Left ventricle myocardium inferior (tissue), 1 donor: ENCODE data around the gene CEP97. TPM values are rescaled to one million over a fixed set of nuclear protein-coding genes. Genes with fewer than 3 reads are reported as not detected.

Experiments used
- DNase-seq: peaks from one replicate; pipeline ENCODE4 v3.0.0-alpha.2; 2020
- H3K27ac ChIP-seq: fragments of 200-600 bp; replicated peaks from 2 replicates; pipeline ENCODE4 v1.8.0; 2021
- H3K27me3 ChIP-seq: fragments of 200-600 bp; 2 replicates; pipeline ENCODE4 v1.8.0; 2021; ENCODE audit warnings: low read depth
- H3K36me3 ChIP-seq: fragments of 200-600 bp; 2 replicates; pipeline ENCODE4 v1.8.0; 2021
- H3K4me1 ChIP-seq: fragments of 200-600 bp; 2 replicates; pipeline ENCODE4 v1.8.0; 2021
- H3K4me3 ChIP-seq: fragments of 200-600 bp; 2 replicates; pipeline ENCODE4 v1.8.0; 2021; ENCODE audit warnings: mild to moderate bottlenecking, moderate library complexity
- H3K9me3 ChIP-seq: fragments of 200-600 bp; replicated peaks from 2 replicates; pipeline ENCODE4 v1.8.0; 2021
- intact Hi-C: fragments of 100-400 bp; cut with micrococcal nuclease; formaldehyde crosslinking; loops from one replicate; pipeline ENCODE4 v1.11.0; 2022
- total RNA-seq: library from RNA; stranded (reverse); fragmentation: NEBNext Ultra II Directional; extraction: Animal tissue kit (Norgen Biotek cat#: 25700); gene quantifications from one replicate; pipeline ENCODE4 v1.2.1, GENCODE V29; 2021
- TF ChIP-seq, protein P1 (sequence below): fragments of 200-600 bp; IDR thresholded peaks from 2 replicates; pipeline ENCODE4 v1.8.0; 2021; ENCODE audit warnings: antibody characterized with exemption, mild to moderate bottlenecking, borderline replicate concordance
- donor health status: DM: no; HTN: yes; CAD: no; lungs with severe emphysema.

The CEP97 gene
- total RNA-seq, 1 donor from 2014 or later = 5.9 TPM

DNA sequence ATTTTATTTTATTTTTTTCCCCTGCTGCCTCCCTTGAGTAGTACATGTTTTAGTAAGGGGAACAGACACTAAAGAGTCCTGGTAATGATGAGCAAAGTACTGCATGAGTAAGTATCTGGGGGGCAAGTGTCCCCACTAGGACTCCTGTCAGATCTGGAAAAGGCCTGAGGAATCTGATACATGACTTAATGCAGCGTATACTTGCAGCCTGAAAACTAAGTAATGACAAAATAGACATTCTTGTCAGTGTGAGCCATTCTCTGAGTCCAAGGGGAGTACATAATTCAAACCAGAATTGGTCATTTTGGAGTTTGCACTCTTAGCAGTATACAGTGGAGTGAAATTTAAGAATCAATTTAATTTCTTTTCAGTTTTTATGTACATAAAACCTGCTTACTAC, 82.1 kb downstream of the CEP97 start:
- no peak overlapping the region for H3K4me3 ChIP-seq
- H3K9me3 ChIP-seq = no peaks in the 10 kb centered on the region
- TF ChIP-seq, protein P1, sequence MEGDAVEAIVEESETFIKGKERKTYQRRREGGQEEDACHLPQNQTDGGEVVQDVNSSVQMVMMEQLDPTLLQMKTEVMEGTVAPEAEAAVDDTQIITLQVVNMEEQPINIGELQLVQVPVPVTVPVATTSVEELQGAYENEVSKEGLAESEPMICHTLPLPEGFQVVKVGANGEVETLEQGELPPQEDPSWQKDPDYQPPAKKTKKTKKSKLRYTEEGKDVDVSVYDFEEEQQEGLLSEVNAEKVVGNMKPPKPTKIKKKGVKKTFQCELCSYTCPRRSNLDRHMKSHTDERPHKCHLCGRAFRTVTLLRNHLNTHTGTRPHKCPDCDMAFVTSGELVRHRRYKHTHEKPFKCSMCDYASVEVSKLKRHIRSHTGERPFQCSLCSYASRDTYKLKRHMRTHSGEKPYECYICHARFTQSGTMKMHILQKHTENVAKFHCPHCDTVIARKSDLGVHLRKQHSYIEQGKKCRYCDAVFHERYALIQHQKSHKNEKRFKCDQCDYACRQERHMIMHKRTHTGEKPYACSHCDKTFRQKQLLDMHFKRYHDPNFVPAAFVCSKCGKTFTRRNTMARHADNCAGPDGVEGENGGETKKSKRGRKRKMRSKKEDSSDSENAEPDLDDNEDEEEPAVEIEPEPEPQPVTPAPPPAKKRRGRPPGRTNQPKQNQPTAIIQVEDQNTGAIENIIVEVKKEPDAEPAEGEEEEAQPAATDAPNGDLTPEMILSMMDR = no peak

DNA sequence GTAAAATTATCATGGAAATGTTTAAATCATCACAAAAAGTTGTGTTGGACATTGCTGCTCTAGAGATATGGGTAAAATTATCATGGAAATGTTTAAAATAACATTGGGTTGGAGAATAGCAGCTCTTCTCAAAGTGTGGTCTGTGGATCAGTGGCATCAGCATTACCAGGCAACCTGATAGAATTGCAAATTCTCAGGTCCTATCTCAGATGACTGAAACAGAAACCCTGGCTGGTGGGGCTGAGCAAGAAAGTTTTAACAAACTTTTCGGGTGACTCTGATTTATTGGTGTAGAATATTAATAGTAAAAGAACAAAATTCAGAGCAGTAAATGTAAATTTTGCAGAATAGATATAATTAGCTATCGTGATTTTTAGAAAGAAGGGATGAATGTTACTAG, 83.5 kb downstream of the CEP97 start:
- TF ChIP-seq, protein P1 = no peak
- DNase-seq = no peak
- Histone ChIP-seq H3K9me3 (no peaks in the 10 kb centered on the region), H3K27ac (no peak overlapping the region), H3K27me3 (no peaks in the 10 kb centered on the region), H3K4me3 (no peak overlapping the region), H3K4me1 (peaks cover 36% of the 10 kb centered on the region), H3K36me3 (peaks cover 22% of the 10 kb centered on the region)
- intact Hi-C loops = no loop called here

More for the DNA sequence above, 82.1 kb downstream of the CEP97 start:
- Histone ChIP-seq H3K27me3 (no peaks in the 10 kb centered on the region), H3K4me1 (peaks cover 36% of the 10 kb centered on the region), H3K27ac (no peak overlapping the region), H3K36me3 (peaks cover 35% of the 10 kb centered on the region)
- intact Hi-C loops = no loop called here
- DNase-seq = no peak

DNA sequence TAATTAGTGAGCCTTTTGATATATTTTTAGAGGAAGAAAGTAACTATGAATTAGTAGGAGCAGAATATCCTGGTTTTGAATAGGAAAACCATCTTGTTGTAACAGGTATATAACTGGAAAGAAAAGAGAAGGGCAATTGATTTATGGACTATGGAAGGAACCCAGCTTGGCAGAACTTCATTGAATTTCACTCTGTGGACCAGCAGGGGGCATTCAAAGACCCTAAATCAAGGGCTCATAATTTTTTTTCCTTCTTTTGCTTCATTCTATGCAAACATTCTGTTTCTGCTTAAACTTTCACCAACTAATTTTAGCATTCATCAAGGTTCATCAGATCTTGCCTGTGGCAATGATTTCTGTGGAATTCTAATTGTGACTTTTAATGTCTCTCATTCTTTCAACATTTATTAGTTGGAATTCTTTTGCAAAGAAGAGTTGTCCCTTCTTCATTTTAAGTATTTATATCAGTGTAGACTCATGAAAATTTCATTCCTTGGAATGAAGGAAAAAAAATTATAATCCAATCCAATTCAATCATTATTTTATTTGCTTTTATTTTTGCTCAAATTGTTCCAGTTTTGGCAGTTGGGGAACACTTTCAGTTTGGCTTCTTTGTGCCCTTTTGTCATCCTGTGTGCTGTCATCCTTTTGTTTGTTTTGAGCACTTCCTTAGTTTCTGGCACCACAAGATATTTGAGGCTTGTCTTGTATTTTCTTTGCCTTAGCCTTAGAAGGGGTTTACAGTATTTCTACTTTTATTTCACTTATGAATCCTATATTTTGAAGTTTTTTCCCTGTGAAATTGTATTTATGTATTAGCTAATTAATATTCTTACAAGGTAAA, 85.0 kb downstream of the CEP97 start:
- intact Hi-C loops = loop anchor here (2.0 kb wide), 1 partner anchor 415 kb away; no protein-coding TSS in a partner anchor
- no peak for DNase-seq
- no peak overlapping the region for H3K4me3 ChIP-seq
- H3K4me1 ChIP-seq = peaks cover 41% of the 10 kb centered on the region
- no peaks in the 10 kb centered on the region for H3K9me3 ChIP-seq
- H3K27ac ChIP-seq = peak overlapping the region; percentile 18
- peaks cover 22% of the 10 kb centered on the region for H3K36me3 ChIP-seq
- TF ChIP-seq, protein P1 = peak; percentile 76
- H3K27me3 ChIP-seq = no peaks in the 10 kb centered on the region

DNA sequence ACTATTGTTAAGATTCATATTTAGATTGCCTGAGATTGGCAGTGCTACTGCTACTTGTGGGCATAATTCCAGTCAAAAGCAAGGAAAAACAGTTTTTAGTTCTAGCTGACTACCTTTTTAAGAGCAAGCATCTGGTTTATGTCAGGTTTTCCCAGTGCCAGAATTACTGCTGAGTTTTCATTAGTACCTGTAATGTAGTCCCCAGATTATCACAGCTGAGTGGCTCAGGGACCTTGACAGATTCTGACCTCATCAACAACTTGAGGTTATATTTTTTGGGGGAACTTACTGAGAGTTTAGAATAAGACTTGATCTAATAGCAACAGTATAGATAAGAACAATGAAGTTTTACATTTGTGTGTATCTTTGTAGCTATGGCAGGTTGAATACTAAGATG, 85.6 kb downstream of the CEP97 start:
- Histone ChIP-seq H3K27ac (peak overlapping the region; percentile 18), H3K36me3 (peaks cover 22% of the 10 kb centered on the region), H3K4me1 (peaks cover 43% of the 10 kb centered on the region), H3K4me3 (no peak overlapping the region), H3K27me3 (no peaks in the 10 kb centered on the region), H3K9me3 (no peaks in the 10 kb centered on the region)
- intact Hi-C loops = loop anchor here (2.0 kb wide), 1 partner anchor 415 kb away; no protein-coding TSS in a partner anchor
- TF ChIP-seq, protein P1 = no peak
- no peak for DNase-seq

DNA sequence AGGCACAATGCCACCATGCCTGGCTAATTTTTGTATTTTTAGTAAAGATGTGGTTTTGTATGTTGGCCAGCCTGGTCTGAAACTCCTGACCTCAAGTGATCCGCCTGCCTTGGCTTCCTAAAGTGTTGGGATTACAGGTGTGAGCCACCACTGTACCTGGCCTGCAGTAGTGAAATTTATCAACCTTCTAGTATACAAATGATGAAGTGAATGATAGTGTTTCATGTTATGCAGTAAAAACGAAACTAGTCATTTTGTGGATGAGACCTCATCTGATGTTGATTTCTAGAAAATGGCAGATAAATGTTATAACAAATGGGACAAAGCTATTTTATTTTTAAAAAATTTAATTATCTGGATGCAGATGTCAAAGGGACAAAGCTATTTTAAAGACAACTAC, 87.5 kb downstream of the CEP97 start:
- intact Hi-C loops = loop anchor here (2.0 kb wide), 1 partner anchor 413 kb away; no protein-coding TSS in a partner anchor
- Histone ChIP-seq H3K36me3 (peaks cover 18% of the 10 kb centered on the region), H3K4me3 (no peak overlapping the region), H3K4me1 (peaks cover 45% of the 10 kb centered on the region), H3K27me3 (no peaks in the 10 kb centered on the region), H3K27ac (no peak overlapping the region), H3K9me3 (no peaks in the 10 kb centered on the region)
- no peak for DNase-seq
- TF ChIP-seq, protein P1 = no peak
